ENCODE data around the gene ZNF385A. TPM values are rescaled to one million over a fixed set of nuclear protein-coding genes. Genes with fewer than 3 reads are reported as not detected.

The ZNF385A gene
- 6.1 and 12.1 TPM in 2 replicates for polyA plus RNA-seq

GRCh38 chr12:54384591-54385041, at the start of gene ZNF385A:
ZNF385A (minus strand) TSS chr12:54384733; CDS start chr12:54384514, 219 bp downstream.

GRCh38 chr12:54419088-54419887, 34.8 kb upstream of the ZNF385A start, which contains the start of gene ITGA5:
ITGA5 (minus strand) TSS chr12:54419266; CDS start chr12:54419198, 68 bp downstream.

GRCh38 chr12:54364413-54364812, 20.1 kb downstream of the ZNF385A start, which contains the start of gene GPR84:
GPR84 (minus strand) TSS chr12:54364486; CDS start chr12:54363851, 635 bp downstream.

GRCh38 chr12:54324617-54325441, 59.7 kb downstream of the ZNF385A start, which contains the start of gene COPZ1:
COPZ1 (plus strand) TSS chr12:54325131; CDS start chr12:54325164, 33 bp downstream.

Other genes starting within 250 kb of the ZNF385A start
- gene SMUG1, start 195.7 kb downstream of the ZNF385A start, polyA plus RNA-seq: 14.4 and 18.8 TPM in 2 replicates
- gene CBX5, start 104.6 kb downstream of the ZNF385A start, polyA plus RNA-seq: 43.9 and 51.9 TPM in 2 replicates
- 138 and 186 TPM in 2 replicates for gene HNRNPA1, start 104.0 kb downstream of the ZNF385A start, polyA plus RNA-seq
- not detected in 2 replicates for gene NFE2, start 83.7 kb downstream of the ZNF385A start, polyA plus RNA-seq
- 191 and 243 TPM in 2 replicates for gene COPZ1, start 59.6 kb downstream of the ZNF385A start, polyA plus RNA-seq
- not detected in 2 replicates for gene GPR84, start 20.2 kb downstream of the ZNF385A start, polyA plus RNA-seq
- 1.4 and 3.8 TPM in 2 replicates for gene ITGA5, start 34.5 kb upstream of the ZNF385A start, polyA plus RNA-seq
- gene GTSF1, start 88.9 kb upstream of the ZNF385A start, polyA plus RNA-seq: 0.73 and 0.91 TPM in 2 replicates
- gene NCKAP1L, start 113.0 kb upstream of the ZNF385A start, polyA plus RNA-seq: 0.47 and 3.5 TPM in 2 replicates
- 33.4 and 44.7 TPM in 2 replicates for gene PDE1B, start 164.9 kb upstream of the ZNF385A start, polyA plus RNA-seq
- gene PPP1R1A, start 203.9 kb upstream of the ZNF385A start, polyA plus RNA-seq: 13.8 and 22.1 TPM in 2 replicates

Measured in Purkinje cell (primary cell).